ENCODE measurements around the gene HHATL.

The HHATL gene

GRCh38 chr3:42683875-42684598 lies 18.6 kb downstream of the HHATL start:
- DNase-seq: peak; percentile 95

- DNase-seq: no peak
Measured at GRCh38 chr3:42682301-42683070, 20.1 kb downstream of the HHATL start.

DNA sequence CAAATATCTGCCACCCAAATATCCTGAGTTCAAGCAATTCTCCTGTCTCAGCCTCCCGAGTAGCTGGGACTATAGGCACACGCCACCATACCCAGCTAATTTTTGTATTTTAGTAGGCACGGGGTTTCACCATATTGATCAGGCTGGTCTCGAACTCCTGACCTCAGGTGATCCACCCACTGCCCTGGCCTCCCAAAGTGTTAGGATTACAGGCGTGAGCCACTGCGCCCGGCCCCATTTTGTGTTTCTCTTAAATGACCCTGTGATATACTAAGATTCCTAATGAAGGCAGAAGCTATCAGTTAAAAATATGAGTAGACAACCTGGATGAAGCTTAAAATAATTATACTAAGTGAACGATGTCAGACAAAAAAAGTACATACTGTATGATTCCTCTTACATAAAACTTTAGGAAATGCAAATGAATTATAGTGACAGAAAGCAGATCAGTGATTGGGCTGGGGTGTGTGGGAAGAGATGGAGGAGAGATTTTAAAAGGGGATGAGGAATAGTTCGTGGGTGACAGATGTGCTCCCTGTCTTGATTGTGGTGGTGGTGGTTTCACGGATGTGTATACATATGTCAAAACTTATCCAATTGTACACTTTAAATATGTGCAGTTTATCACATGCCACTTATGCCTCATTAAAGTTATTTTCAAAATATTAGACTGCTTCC lies 21.1 kb downstream of the HHATL start:
- DNase-seq: no peak

DNA sequence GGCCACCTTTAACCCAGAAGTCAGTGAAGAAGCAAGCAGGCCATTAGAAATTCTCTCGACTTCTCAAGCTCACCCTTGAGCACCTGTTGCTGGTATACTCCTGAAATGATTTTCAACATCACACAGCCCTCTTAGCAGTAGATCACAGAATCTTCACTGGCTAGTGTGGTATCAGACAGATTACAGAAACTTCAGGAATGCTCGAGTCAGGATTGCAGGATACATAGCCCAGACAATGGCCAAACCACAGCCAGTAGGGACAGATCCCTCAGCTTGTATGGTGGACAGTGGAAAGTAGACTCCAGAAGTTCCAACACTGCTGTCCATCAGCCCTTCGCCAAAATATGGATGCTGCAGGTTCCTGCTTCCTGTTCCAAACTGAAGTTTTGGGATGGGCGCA lies 21.8 kb downstream of the HHATL start:
- DNase-seq: no peak

- no peak for DNase-seq
Measured at GRCh38 chr3:42680271-42680670, 22.3 kb downstream of the HHATL start.

DNA sequence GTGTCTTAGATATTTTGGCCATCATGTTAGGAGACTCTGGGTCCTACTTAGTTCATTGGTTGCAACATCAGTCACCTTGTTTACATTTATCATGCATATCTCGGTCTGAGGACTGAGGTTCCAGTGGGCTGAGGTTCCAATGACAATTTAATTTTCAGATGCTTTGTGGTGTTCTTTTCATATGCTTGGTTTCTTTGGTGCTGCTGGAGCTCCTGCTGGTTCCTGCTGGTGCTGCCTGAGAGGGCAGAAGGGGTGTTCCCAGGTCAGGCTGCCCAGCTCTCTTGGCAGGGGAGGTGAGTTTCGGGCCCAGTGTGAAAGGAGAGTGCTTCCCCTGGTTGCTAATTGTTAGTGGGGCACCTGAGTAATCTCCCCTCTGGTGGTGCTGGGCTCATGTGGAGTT lies 24.2 kb downstream of the HHATL start:
- DNase-seq: no peak

DNA sequence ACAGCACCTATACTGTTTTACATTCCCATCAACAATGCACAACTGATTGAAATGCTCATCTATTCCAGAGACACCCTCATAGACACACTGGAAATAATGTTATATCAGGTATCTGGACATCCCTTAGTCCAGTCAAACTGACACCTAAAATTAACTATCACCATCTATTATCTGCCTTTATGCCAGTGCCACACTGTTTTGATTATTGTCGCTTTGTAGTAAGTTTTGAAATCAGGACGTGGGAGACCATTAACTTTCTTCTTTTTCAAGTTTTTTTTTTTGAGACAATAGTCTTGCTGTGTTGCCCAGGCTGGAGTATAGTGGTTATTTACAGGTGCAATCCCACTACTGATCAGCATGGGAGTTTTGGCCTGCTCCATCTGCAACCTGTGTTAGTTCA lies 26.7 kb downstream of the HHATL start:
- DNase-seq: no peak

GRCh38 chr3:42674146-42674545 lies 28.5 kb downstream of the HHATL start:
- DNase-seq: no peak

- DNase-seq: no peak
Measured at GRCh38 chr3:42673082-42673481, 29.5 kb downstream of the HHATL start.

DNA sequence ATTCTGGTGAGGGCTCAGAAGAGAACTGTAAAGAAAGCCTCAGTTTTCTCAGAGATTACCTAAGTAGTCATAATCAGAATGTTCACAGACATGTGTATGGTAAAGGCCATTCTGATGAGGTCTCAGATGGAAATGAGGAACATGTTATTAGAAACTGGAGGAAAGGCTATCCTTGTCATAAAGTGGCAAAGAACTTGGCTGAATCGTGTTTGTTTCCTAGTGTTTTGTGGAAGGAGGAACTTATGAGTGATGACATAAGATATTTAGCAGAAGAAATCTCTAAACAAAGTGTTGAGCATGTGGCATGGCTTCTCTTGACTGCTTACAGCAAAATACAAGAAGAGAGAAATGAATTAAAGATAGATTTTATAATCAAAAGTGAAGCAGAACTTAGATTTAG lies 30.1 kb downstream of the HHATL start:
- DNase-seq: no peak

- DNase-seq: no peak
Measured at GRCh38 chr3:42670670-42671069, 31.9 kb downstream of the HHATL start.

DNA sequence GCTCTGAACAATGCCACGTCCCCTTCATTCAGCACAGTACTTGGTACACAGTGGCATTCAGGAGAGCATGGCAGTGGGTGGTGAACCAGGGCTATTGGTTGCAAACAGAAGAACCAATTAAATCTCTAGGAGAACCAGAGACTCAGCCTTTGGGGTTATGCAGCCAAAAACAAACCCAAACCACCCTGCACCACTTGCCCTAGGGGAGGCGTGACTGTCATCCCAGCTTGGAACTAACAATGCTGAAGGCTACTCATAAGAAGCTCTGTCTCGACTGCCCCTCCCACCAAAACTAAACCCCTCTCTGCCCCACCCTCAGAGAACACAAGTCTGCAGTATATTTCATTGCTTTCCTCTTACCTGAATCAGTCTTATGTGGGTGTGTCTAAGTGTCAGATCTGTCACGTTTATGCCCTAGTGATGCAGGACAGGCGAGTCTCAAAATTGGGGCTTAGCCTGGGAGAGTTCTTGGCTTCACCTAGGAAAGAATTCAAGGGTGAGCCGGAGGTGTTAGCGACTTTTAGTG lies 32.5 kb downstream of the HHATL start:
- no peak for DNase-seq

- peak; percentile 16 for DNase-seq
Measured at GRCh38 chr3:42668793-42669217, 33.8 kb downstream of the HHATL start.

- DNase-seq: no peak
Measured at GRCh38 chr3:42668413-42668760, 34.2 kb downstream of the HHATL start.

- DNase-seq: peak; percentile 10
Measured at GRCh38 chr3:42667523-42668412, 34.8 kb downstream of the HHATL start.

GRCh38 chr3:42667096-42667522 lies 35.5 kb downstream of the HHATL start:
- no peak for DNase-seq

- DNase-seq: no peak
Measured at GRCh38 chr3:42666577-42666998, 36.0 kb downstream of the HHATL start.

GRCh38 chr3:42666022-42666421 lies 36.6 kb downstream of the HHATL start:
- no peak for DNase-seq

DNA sequence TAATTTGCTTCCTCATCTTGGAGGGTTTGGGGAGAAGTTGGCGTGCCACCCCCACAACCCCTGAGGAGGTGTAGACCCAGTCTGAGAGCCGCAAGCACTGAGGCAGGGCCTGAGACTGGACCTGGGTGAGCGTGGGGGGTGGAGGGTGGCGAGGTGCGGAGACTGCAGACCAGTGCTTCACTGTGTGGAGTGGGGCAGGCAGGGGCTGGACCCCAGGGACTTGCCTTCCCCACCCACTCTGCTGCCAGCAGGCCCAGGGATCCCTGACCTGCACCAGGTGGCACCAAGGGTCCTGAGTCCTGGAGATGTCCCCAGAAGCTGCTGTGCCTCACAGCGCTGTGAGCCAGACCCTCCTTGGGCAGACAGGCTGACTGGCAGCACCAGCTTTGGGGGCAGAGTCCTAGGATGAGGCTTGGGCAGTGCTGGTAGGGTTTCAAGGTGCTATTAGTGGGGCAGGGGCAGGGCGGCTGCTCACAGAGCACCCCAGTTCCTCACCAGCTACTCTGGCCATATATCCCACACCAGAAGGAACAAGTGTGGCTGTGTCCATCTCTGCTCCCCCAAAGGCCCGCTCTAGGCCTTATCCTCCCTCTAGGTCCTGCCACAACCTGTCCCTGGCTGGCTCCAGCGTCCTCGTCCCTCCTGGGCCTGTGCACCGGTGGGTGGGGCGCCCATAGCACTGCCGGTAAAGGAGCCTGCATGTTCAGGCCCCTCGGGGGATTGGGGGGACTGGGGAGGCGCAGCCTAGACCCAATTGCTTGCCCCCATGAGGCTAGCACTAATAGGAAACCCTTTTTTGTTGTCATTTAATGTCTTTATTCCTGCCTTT lies 37.3 kb downstream of the HHATL start:
- DNase-seq: no peak

DNA sequence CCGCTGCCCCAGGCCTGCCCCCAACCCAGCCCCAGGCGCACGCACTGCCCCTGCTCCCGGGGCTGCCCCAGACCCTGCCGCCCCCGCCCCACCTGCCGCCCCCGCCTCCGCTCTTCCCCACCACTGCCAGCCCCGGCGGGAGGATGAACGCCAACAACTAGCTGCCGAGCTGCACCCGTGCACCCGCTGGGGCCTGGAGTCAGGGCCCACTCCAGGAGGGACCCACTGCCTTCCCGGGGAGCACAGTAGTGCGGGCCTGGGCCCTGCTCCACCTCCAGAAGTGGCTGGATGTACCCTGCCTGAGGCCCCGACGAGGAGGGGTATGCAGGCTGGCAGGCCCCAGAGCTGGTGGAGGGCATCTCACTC lies 38.2 kb downstream of the HHATL start:
- DNase-seq: no peak

DNA sequence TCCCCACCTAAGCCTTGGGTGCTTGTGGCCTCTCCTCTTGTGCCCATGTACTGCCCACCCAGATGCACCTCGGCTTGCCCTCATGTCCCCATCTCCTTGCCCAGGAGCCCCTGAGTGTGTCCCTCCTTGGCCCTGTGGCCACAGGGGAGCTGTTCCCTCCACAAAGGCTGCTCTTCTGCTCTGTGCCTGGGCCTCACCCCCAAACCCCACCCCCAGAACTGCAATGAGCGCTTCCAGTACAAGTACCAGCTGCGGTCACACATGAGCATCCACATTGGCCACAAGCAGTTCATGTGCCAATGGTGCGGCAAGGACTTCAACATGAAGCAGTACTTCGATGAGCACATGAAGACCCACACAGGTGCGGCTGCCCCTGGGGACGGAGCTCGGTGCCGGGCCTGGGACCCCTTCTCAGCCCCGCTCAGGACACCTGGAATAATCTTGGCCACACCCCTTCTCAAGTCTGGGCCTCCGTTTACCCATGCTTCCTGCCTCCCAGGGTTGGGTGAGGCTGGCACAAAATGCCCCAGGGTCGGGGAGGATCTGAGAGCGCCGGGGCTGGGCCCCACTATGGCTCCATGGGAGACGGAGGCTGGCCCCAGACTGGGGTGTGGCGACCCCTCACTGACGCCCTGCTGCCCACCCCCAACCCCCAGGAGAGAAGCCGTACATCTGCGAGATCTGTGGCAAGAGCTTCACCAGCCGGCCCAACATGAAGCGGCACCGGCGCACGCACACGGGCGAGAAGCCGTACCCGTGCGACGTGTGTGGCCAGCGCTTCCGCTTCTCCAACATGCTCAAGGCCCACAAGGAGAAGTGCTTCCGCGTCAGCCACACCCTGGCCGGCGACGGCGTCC lies 38.8 kb downstream of the HHATL start:
- no peak for DNase-seq
